Breast epithelium (tissue), 3 donors: ENCODE data around the gene NADSYN1.

Experiments
- POLR2AphosphoS5 ChIP-seq, 3 donors: sonication (generic); formaldehyde crosslinking; IDR thresholded peaks; one replicate each; pipeline ENCODE4 v1.6.1; 2017; ENCODE audit warnings: antibody characterized with exemption in 3 of 3
- TF ChIP-seq, protein P1 (sequence below), 3 donors: fragments of 450-650 bp; IDR thresholded peaks; one replicate each; pipeline ENCODE4 v1.5.1; 2016 to 2017; ENCODE audit warnings: antibody characterized with exemption in 3 of 3, mild to moderate bottlenecking in 3 of 3, moderate library complexity in 3 of 3

DNA sequence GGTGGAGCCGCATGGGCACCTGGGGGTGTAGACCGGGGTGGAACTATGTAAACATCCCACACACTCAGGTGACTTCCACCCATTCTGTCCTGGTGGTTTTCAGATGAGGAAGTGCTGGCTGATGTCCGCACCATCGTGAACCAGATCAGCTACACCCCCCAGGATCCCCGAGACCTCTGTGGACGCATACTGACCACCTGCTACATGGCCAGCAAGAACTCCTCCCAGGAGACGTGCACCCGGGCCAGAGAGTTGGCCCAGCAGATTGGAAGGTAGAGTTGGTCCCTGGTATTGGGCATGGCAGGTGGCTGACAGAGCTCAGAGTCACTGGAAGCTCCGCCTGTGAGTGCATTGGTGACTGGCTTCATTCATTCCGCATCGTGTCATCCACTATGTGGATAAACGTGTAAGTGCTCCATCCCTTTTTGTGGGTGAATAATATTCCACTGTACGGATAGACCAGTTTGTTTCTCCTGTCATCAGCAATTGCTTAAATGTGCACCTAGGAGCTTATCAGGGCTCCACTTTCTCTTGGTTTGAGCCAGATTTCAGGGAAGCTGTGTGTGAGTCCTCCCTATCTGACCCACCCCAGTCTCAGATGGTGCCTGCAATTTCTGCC, 29.9 kb downstream of the NADSYN1 start:
- TF ChIP-seq, protein P1, sequence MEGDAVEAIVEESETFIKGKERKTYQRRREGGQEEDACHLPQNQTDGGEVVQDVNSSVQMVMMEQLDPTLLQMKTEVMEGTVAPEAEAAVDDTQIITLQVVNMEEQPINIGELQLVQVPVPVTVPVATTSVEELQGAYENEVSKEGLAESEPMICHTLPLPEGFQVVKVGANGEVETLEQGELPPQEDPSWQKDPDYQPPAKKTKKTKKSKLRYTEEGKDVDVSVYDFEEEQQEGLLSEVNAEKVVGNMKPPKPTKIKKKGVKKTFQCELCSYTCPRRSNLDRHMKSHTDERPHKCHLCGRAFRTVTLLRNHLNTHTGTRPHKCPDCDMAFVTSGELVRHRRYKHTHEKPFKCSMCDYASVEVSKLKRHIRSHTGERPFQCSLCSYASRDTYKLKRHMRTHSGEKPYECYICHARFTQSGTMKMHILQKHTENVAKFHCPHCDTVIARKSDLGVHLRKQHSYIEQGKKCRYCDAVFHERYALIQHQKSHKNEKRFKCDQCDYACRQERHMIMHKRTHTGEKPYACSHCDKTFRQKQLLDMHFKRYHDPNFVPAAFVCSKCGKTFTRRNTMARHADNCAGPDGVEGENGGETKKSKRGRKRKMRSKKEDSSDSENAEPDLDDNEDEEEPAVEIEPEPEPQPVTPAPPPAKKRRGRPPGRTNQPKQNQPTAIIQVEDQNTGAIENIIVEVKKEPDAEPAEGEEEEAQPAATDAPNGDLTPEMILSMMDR (IDR thresholded peaks at IDR 0.05): no peak
- no peak for TF ChIP-seq POLR2AphosphoS5 (IDR thresholded peaks at IDR 0.05)
